Measurements from ENCODE around the gene RNF212B. TPM values are rescaled to one million over a fixed set of nuclear protein-coding genes. Genes with fewer than 3 reads are reported as not detected.

Gene RNF212B
- total and polyA plus RNA-seq, 2 of the 13 experiments (the other 11 are each of a cell fraction or from before 2014, with no cell fraction given): 0.05 TPM; not detected in 1

DNA sequence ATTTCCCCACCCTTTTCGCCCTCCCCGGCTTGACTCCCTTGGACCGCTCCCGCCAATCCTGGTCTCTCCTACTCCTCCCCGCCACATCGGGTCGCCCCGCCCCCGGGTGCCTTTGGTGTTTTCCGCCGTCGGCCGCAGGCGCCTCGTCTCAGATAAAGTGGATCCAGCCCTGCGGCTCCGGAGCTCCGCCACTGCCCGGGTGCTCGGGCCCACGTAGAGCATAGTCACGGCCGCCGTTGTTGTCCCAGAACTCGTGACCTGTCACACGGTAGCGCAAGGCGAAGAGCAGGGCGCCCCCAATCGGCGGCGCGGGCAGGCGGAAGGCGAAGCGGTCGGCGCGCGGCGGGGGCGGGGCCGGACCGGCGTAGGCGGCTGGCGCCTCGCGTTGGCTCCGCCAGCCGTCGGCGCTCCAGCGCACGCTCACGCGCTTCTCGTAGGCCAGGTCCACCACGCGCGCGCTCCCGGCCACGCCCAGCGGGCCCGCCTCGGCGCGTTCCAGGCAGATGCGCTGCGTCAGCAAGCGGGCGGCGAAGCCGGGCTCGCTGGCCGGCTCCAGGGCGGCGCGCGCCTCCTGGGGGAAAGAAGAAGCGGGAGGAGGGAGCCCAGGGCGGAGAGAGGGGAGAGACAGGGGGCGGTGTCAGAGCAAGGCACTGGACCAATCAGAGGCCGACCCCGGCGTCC, 63.7 kb downstream of the RNF212B start:
- ChIA-PET POLR2A (interaction anchor here (0.5 to 18.7 kb wide), 37 partner anchors 9 to 1790 kb away, joined by 3 to 1053 read pairs (median 5); partner anchors contain the start of genes ACIN1, AJUBA, AP1G2 and C14orf119), CTCF (ENCODE audit: low intra/inter-chr PET ratio, low total read pairs) (interaction anchor here (1.3 to 2.3 kb wide), 3 partner anchors 20 to 232 kb away, joined by 3 to 12 read pairs (median 7); partner anchors contain the start of gene PABPN1)
- BruUV-seq (replicated peaks): no TSS peak
- peak; percentile 100 for DNase-seq (ENCODE audit: low spot score)
- Histone ChIP-seq H3K36me3 (replicated peaks in 1 of 2; ENCODE audit: control insufficient read depth in 1 of 2, insufficient read depth in 2 of 2, low read length in 2 of 2) (peaks cover 3% of the 10 kb centered on the region in 2 experiments; a peak in 1 of 5 replicates), H3K4me1 (ENCODE audit: insufficient read depth, low read length) (peaks cover 57% of the 10 kb centered on the region), H4K20me1 (ENCODE audit: insufficient read depth, low read length) (no peaks in the 10 kb centered on the region), H2AFZ (ENCODE audit: low read length) (no peak overlapping the region), H3K79me2 (ENCODE audit: insufficient read depth, low read length) (peaks cover 4% of the 10 kb centered on the region), H3K9ac (ENCODE audit: insufficient read depth, low read depth, low read length) (peak overlapping the region; percentile 82), H3K27me3 (ENCODE audit: control insufficient read depth in 1 of 2, insufficient read depth in 2 of 2, low read length in 2 of 2) (no peaks in the 10 kb centered on the region; a peak in 1 of 5 replicates), H3K4me3 (replicated peaks in 1 of 3; ENCODE audit: insufficient read depth in 1 of 3, low read depth in 2 of 3, low read length in 3 of 3) (peak overlapping the region; percentile 67 to 88 (median 75)), H3K9me3 (ENCODE audit: low read length) (no peaks in the 10 kb centered on the region), H3K27ac (ENCODE audit: extremely low read length, insufficient read depth, low read length) (peak overlapping the region; percentile 91), H3K4me2 (ENCODE audit: low read depth, low read length) (peak overlapping the region; percentile 99)
- in situ Hi-C loops (cut with HindIII; ENCODE audit: extremely low pct_ligation_motif_present, low pct_unique_long_range_greater_than_20kb) (loop anchor here (25.0 kb wide), 1 partner anchor 836 kb away; the partner anchor contains the start of genes EMC9, FITM1, PSME1 and PSME2), intact Hi-C loops (cut with micrococcal nuclease; ENCODE audit: unreplicated experiment) (loop anchor here (1.0 to 10.0 kb wide), 5 partner anchors 15 to 993 kb away; partner anchors contain the start of genes AJUBA, DCAF11, DHRS1 and HOMEZ)
- peak; percentile 87 for ATAC-seq
- peak; percentile 75 for FAIRE-seq
- WGBS (ENCODE audit: low lambda C conversion rate): 1% methylated on average over 62 of the region's 87 CpGs
- TF ChIP-seq FIP1L1 (IDR thresholded peaks at IDR 0.05; ENCODE audit: borderline replicate concordance, insufficient read depth, low read depth, low read length) (peak; percentile 59; the same call in 1 of the 2 replicates), ZNF557 (CRISPR knock-in tag; IDR thresholded peaks at IDR 0.05) (peak; percentile 60; the same call in 1 of the 2 replicates), TOPORS (CRISPR knock-in tag; IDR thresholded peaks at IDR 0.05) (peak; percentile 99), ZSCAN20 (CRISPR knock-in tag; IDR thresholded peaks at IDR 0.05; ENCODE audit: borderline replicate concordance) (no peak; the same call in 1 of the 2 replicates), MAFG (CRISPR knock-in tag; IDR thresholded peaks at IDR 0.05) (no peak), CEBPG (CRISPR knock-in tag; IDR thresholded peaks at IDR 0.05) (peak; percentile 60), ZC3H4 (CRISPR knock-in tag; IDR thresholded peaks at IDR 0.05; ENCODE audit: borderline replicate concordance) (peak; percentile 77; the same call in 1 of the 2 replicates), ADNP (CRISPR knock-in tag; IDR thresholded peaks at IDR 0.05) (peak; percentile 97), ZNF619 (CRISPR knock-in tag; IDR thresholded peaks at IDR 0.05) (0 out of 2 replicates have a peak, but pooled peaks have one; percentile 9), ARID2 (CRISPR knock-in tag; IDR thresholded peaks at IDR 0.05; ENCODE audit: borderline replicate concordance) (peak; percentile 95), ZNF674 (CRISPR knock-in tag; IDR thresholded peaks at IDR 0.05; ENCODE audit: low read depth) (peak; percentile 60)
- TF ChIP-seq, protein P1, sequence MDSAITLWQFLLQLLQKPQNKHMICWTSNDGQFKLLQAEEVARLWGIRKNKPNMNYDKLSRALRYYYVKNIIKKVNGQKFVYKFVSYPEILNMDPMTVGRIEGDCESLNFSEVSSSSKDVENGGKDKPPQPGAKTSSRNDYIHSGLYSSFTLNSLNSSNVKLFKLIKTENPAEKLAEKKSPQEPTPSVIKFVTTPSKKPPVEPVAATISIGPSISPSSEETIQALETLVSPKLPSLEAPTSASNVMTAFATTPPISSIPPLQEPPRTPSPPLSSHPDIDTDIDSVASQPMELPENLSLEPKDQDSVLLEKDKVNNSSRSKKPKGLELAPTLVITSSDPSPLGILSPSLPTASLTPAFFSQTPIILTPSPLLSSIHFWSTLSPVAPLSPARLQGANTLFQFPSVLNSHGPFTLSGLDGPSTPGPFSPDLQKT (CRISPR knock-in tag; IDR thresholded peaks at IDR 0.05; ENCODE audit: borderline replicate concordance): peak; percentile 47; the same call in 1 of the 2 replicates
- TF ChIP-seq, protein P2, sequence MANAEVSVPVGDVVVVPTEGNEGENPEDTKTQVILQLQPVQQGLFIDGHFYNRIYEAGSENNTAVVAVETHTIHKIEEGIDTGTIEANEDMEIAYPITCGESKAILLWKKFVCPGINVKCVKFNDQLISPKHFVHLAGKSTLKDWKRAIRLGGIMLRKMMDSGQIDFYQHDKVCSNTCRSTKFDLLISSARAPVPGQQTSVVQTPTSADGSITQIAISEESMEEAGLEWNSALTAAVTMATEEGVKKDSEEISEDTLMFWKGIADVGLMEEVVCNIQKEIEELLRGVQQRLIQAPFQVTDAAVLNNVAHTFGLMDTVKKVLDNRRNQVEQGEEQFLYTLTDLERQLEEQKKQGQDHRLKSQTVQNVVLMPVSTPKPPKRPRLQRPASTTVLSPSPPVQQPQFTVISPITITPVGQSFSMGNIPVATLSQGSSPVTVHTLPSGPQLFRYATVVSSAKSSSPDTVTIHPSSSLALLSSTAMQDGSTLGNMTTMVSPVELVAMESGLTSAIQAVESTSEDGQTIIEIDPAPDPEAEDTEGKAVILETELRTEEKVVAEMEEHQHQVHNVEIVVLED (CRISPR knock-in tag; IDR thresholded peaks at IDR 0.05; ENCODE audit: borderline replicate concordance): peak; percentile 94
- TF ChIP-seq, protein P3, sequence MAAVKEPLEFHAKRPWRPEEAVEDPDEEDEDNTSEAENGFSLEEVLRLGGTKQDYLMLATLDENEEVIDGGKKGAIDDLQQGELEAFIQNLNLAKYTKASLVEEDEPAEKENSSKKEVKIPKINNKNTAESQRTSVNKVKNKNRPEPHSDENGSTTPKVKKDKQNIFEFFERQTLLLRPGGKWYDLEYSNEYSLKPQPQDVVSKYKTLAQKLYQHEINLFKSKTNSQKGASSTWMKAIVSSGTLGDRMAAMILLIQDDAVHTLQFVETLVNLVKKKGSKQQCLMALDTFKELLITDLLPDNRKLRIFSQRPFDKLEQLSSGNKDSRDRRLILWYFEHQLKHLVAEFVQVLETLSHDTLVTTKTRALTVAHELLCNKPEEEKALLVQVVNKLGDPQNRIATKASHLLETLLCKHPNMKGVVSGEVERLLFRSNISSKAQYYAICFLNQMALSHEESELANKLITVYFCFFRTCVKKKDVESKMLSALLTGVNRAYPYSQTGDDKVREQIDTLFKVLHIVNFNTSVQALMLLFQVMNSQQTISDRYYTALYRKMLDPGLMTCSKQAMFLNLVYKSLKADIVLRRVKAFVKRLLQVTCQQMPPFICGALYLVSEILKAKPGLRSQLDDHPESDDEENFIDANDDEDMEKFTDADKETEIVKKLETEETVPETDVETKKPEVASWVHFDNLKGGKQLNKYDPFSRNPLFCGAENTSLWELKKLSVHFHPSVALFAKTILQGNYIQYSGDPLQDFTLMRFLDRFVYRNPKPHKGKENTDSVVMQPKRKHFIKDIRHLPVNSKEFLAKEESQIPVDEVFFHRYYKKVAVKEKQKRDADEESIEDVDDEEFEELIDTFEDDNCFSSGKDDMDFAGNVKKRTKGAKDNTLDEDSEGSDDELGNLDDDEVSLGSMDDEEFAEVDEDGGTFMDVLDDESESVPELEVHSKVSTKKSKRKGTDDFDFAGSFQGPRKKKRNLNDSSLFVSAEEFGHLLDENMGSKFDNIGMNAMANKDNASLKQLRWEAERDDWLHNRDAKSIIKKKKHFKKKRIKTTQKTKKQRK (IDR thresholded peaks at IDR 0.05; ENCODE audit: low read length): no peak
- TF ChIP-seq, protein P4, sequence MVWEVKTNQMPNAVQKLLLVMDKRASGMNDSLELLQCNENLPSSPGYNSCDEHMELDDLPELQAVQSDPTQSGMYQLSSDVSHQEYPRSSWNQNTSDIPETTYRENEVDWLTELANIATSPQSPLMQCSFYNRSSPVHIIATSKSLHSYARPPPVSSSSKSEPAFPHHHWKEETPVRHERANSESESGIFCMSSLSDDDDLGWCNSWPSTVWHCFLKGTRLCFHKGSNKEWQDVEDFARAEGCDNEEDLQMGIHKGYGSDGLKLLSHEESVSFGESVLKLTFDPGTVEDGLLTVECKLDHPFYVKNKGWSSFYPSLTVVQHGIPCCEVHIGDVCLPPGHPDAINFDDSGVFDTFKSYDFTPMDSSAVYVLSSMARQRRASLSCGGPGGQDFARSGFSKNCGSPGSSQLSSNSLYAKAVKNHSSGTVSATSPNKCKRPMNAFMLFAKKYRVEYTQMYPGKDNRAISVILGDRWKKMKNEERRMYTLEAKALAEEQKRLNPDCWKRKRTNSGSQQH (CRISPR knock-in tag; IDR thresholded peaks at IDR 0.05; ENCODE audit: low read depth): peak; percentile 89

All from HepG2 (cell line).